COLO829 (cell line): Measurements from ENCODE around the gene ACKR3.

Experiments used
- DNase-seq: peaks from one replicate; pipeline ENCODE4 v3.0.0; 2012; ENCODE audit warnings: low spot score

Gene ACKR3

GRCh38 chr2:236570081-236570868 lies 650 bp downstream of the ACKR3 start:
- no peak for DNase-seq

GRCh38 chr2:236571145-236571544 lies 1.5 kb downstream of the ACKR3 start:
- no peak for DNase-seq

- no peak for DNase-seq
These were observed 2.9 kb downstream of the ACKR3 start for GRCh38 chr2:236572482-236572881.

GRCh38 chr2:236573066-236573929 lies 3.7 kb downstream of the ACKR3 start:
- DNase-seq: no peak

- no peak for DNase-seq
These were observed 4.4 kb downstream of the ACKR3 start for GRCh38 chr2:236574000-236574399.

GRCh38 chr2:236574424-236575145 lies 5.0 kb downstream of the ACKR3 start:
- DNase-seq: no peak

GRCh38 chr2:236575510-236575909 lies 5.9 kb downstream of the ACKR3 start:
- no peak for DNase-seq

- no peak for DNase-seq
These were observed 6.5 kb downstream of the ACKR3 start for GRCh38 chr2:236576087-236576486.

- no peak for DNase-seq
These were observed 7.3 kb downstream of the ACKR3 start for GRCh38 chr2:236576953-236577352.

GRCh38 chr2:236577481-236578410 lies 8.1 kb downstream of the ACKR3 start:
- no peak for DNase-seq

- DNase-seq: no peak
These were observed 8.8 kb downstream of the ACKR3 start for GRCh38 chr2:236578411-236578846.

GRCh38 chr2:236579048-236579745 lies 9.6 kb downstream of the ACKR3 start:
- no peak for DNase-seq

- no peak for DNase-seq
These were observed 10.2 kb downstream of the ACKR3 start for GRCh38 chr2:236579746-236580315.

- no peak for DNase-seq
These were observed 11.2 kb downstream of the ACKR3 start for GRCh38 chr2:236580746-236581355.

GRCh38 chr2:236581546-236581945 lies 11.9 kb downstream of the ACKR3 start:
- DNase-seq: no peak

GRCh38 chr2:236582968-236583367 lies 13.3 kb downstream of the ACKR3 start:
- DNase-seq: no peak

- no peak for DNase-seq
These were observed 14.1 kb downstream of the ACKR3 start for GRCh38 chr2:236583621-236584203.

- no peak for DNase-seq
These were observed 15.1 kb downstream of the ACKR3 start for GRCh38 chr2:236584521-236585384.

GRCh38 chr2:236585966-236586365 lies 16.3 kb downstream of the ACKR3 start:
- no peak for DNase-seq
